ENCODE measurements around the gene COG5.
A peak's percentile ranks its signal among the peaks of the same experiment; 100 is the strongest.

Gene COG5

DNA sequence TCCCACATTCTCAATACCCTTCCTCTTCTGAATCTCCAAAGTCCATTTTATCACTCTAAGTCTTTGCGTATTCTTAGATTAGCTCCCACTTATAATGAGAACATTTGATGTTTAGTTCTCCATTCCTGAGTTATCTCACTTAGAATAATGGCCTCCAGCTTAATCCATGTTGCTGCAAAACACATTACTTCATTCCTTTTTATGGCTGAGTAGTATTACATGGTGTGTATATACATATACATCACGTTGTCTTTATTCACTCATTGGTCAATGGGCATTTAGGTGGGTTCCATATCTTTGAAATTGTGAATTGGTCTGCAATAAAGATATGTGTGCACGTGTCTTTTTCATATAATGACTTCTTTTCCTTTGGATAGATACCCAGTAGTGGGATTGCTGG, 61.6 kb downstream of the COG5 start (continued):
- 0 out of 2 replicates have a peak, but pooled peaks have one; percentile 35 for TF ChIP-seq BCL11A (tag by site-specific recombination; IDR thresholded peaks at IDR 0.05; ENCODE audit: low read depth)
- TF ChIP-seq, protein P1, sequence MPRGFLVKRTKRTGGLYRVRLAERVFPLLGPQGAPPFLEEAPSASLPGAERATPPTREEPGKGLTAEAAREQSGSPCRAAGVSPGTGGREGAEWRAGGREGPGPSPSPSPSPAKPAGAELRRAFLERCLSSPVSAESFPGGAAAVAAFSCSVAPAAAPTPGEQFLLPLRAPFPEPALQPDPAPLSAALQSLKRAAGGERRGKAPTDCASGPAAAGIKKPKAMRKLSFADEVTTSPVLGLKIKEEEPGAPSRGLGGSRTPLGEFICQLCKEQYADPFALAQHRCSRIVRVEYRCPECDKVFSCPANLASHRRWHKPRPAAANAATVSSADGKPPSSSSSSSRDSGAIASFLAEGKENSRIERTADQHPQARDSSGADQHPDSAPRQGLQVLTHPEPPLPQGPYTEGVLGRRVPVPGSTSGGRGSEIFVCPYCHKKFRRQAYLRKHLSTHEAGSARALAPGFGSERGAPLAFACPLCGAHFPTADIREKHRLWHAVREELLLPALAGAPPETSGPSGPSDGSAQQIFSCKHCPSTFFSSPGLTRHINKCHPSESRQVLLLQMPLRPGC (tag by site-specific recombination; IDR thresholded peaks at IDR 0.05), result 0 out of 2 replicates have a peak, but pooled peaks have one; percentile 20
- no peak for TF ChIP-seq ZNF423 (tag by site-specific recombination; IDR thresholded peaks at IDR 0.05)
- no peak for TF ChIP-seq ZNF132 (tag by site-specific recombination; IDR thresholded peaks at IDR 0.05; ENCODE audit: borderline replicate concordance)
- TF ChIP-seq OSR2 (tag by site-specific recombination; IDR thresholded peaks at IDR 0.05), result no peak; the same call in 1 of the 2 replicates
- TF ChIP-seq, protein P2, sequence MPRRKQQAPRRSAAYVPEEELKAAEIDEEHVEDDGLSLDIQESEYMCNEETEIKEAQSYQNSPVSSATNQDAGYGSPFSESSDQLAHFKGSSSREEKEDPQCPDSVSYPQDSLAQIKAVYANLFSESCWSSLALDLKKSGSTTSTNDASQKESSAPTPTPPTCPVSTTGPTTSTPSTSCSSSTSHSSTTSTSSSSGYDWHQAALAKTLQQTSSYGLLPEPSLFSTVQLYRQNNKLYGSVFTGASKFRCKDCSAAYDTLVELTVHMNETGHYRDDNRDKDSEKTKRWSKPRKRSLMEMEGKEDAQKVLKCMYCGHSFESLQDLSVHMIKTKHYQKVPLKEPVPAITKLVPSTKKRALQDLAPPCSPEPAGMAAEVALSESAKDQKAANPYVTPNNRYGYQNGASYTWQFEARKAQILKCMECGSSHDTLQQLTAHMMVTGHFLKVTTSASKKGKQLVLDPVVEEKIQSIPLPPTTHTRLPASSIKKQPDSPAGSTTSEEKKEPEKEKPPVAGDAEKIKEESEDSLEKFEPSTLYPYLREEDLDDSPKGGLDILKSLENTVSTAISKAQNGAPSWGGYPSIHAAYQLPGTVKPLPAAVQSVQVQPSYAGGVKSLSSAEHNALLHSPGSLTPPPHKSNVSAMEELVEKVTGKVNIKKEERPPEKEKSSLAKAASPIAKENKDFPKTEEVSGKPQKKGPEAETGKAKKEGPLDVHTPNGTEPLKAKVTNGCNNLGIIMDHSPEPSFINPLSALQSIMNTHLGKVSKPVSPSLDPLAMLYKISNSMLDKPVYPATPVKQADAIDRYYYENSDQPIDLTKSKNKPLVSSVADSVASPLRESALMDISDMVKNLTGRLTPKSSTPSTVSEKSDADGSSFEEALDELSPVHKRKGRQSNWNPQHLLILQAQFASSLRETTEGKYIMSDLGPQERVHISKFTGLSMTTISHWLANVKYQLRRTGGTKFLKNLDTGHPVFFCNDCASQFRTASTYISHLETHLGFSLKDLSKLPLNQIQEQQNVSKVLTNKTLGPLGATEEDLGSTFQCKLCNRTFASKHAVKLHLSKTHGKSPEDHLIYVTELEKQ (tag by site-specific recombination; IDR thresholded peaks at IDR 0.05; ENCODE audit: borderline replicate concordance), result peak; percentile 12; the same call in 1 of the 2 replicates
- TF ChIP-seq, protein P3, sequence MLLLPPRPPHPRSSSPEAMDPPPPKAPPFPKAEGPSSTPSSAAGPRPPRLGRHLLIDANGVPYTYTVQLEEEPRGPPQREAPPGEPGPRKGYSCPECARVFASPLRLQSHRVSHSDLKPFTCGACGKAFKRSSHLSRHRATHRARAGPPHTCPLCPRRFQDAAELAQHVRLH (tag by site-specific recombination; IDR thresholded peaks at IDR 0.05), result peak; percentile 71

DNA sequence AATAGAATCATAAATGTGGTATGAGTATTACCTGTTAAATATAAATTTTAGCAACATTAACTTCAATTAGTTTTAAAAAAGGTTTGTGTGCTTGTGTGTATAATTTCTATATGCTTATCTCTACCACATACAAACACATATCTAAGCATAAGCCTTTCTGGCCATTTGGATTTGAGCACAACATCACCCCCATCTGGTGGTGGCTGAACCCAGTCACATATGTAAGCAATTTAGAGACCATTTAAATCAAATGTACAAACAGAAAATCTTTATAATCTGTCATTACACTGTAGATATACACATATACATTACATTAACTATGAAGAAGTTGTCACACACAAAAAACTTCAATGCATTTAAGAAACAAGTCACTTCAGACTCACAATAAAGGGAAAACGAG, 62.1 kb downstream of the COG5 start:
- H3K4me1 ChIP-seq (ENCODE audit: control insufficient read depth, insufficient read depth, low read length), result peaks cover 15% of the 10 kb centered on the region
- H3K36me3 ChIP-seq (ENCODE audit: control insufficient read depth in 2 of 2, insufficient read depth in 1 of 2, low read length in 2 of 2), result no peaks in the 10 kb centered on the region
- TF ChIP-seq, protein P4, sequence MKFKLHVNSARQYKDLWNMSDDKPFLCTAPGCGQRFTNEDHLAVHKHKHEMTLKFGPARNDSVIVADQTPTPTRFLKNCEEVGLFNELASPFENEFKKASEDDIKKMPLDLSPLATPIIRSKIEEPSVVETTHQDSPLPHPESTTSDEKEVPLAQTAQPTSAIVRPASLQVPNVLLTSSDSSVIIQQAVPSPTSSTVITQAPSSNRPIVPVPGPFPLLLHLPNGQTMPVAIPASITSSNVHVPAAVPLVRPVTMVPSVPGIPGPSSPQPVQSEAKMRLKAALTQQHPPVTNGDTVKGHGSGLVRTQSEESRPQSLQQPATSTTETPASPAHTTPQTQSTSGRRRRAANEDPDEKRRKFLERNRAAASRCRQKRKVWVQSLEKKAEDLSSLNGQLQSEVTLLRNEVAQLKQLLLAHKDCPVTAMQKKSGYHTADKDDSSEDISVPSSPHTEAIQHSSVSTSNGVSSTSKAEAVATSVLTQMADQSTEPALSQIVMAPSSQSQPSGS (tag by site-specific recombination; IDR thresholded peaks at IDR 0.05; ENCODE audit: low read depth), result no peak
- TF ChIP-seq GFI1B (tag by site-specific recombination; IDR thresholded peaks at IDR 0.05) (no peak), ZNF792 (tag by site-specific recombination; IDR thresholded peaks at IDR 0.05) (no peak), ZNF654 (tag by site-specific recombination; IDR thresholded peaks at IDR 0.05; ENCODE audit: low read depth) (peak; percentile 51)
- no peaks in the 10 kb centered on the region for H3K9me3 ChIP-seq (ENCODE audit: control insufficient read depth, insufficient read depth, low read depth, low read length)
- ChIA-PET POLR2A (no interaction called here), CTCF (interaction anchor here (0.7 to 1.5 kb wide), 8 partner anchors 10 to 351 kb away, joined by 3 to 8 read pairs (median 4); no protein-coding TSS in a partner anchor)
- no peak overlapping the region for H3K27ac ChIP-seq (ENCODE audit: extremely low read depth, low read depth, low read length)
- no peak overlapping the region for H3K4me3 ChIP-seq (ENCODE audit: low read depth, low read length)

DNA sequence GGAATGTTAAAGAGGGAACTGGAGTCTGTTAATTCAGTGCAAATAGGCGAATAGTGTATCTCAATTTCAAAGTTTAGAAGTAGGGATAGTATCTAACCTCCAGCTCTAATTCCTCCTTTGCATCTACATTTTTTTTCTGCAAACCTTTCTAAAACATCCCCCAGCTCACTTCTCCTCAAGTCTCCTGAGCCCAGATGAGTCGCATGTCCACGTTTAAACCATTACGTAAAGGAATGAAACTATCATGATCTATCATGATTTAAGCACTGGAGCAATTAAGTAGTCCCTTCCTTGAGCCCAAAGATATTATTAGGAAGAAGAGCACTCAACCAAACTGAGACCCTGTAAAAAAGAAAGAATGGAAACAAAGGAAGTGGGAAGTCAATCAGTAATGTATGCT, 64.0 kb downstream of the COG5 start:
- peaks cover 10% of the 10 kb centered on the region for H3K4me1 ChIP-seq (ENCODE audit: control insufficient read depth, insufficient read depth, low read length)
- H3K4me3 ChIP-seq (ENCODE audit: low read depth, low read length), result no peak overlapping the region
- TF ChIP-seq ZNF146 (tag by site-specific recombination; IDR thresholded peaks at IDR 0.05) (no peak), ZNF214 (tag by site-specific recombination; IDR thresholded peaks at IDR 0.05; ENCODE audit: borderline replicate concordance) (no peak), ZNF274 (IDR thresholded peaks at IDR 0.05; ENCODE audit: low read length) (no peak), ZNF274 (tag by site-specific recombination; IDR thresholded peaks at IDR 0.05; ENCODE audit: borderline replicate concordance) (no peak), GLI2 (tag by site-specific recombination; IDR thresholded peaks at IDR 0.05; ENCODE audit: borderline replicate concordance, low read depth) (no peak), SP7 (tag by site-specific recombination; IDR thresholded peaks at IDR 0.05) (no peak), ZNF23 (tag by site-specific recombination; IDR thresholded peaks at IDR 0.05; ENCODE audit: borderline replicate concordance) (no peak)
- ChIA-PET POLR2A (no interaction called here), CTCF (interaction anchor here (0.7 kb wide), 1 partner anchor 680 kb away, joined by 3 read pairs; no protein-coding TSS in a partner anchor)
- no peak overlapping the region for H3K27ac ChIP-seq (ENCODE audit: extremely low read depth, low read depth, low read length)
- H3K36me3 ChIP-seq (ENCODE audit: control insufficient read depth in 2 of 2, insufficient read depth in 1 of 2, low read length in 2 of 2), result no peaks in the 10 kb centered on the region; a peak in 1 of 3 replicates
- H3K9me3 ChIP-seq (ENCODE audit: control insufficient read depth, insufficient read depth, low read depth, low read length), result no peaks in the 10 kb centered on the region

Data from HEK293 (cell line).